Superior temporal gyrus (tissue), 1 donor: Measurements from ENCODE around the gene CAST.

Source experiments
- DNase-seq: peaks from one replicate; pipeline ENCODE4 v3.0.0-alpha.2; 2016; ENCODE audit errors: extremely low spot score

The CAST gene

GRCh38 chr5:96818125-96818788 is 156.1 kb downstream of the CAST start:
- no peak for DNase-seq

GRCh38 chr5:96819806-96820205 is 157.6 kb downstream of the CAST start:
- no peak for DNase-seq

- DNase-seq: no peak
Observed at GRCh38 chr5:96821260-96821916, 159.2 kb downstream of the CAST start.

GRCh38 chr5:96822686-96823459 is 160.7 kb downstream of the CAST start:
- DNase-seq: no peak

- no peak for DNase-seq
Observed at GRCh38 chr5:96823900-96824380, 161.8 kb downstream of the CAST start.
